Naive B cell (primary cell): ENCODE data around the gene SLC16A11. TPM values are rescaled to one million over a fixed set of nuclear protein-coding genes. Genes with fewer than 3 reads are reported as not detected.
"Not testable (repeated sequence)": the region's sequence is repeated elsewhere in the genome, so short reads cannot be mapped to it uniquely, and the experiment has no call there.

Experiments
- ATAC-seq, 2 donors: fragments of 150-1000 bp; cut with Tn5 transposase; 2 replicates each; pipeline ENCODE4 v1.10.0; 2021; ENCODE audit warnings: low read depth in 2 of 2, mild to moderate bottlenecking in 2 of 2, moderate library complexity in 2 of 2
- DNase-seq: peaks from one replicate; pipeline ENCODE4 v3.0.0; 2022
- H3K27ac Mint-ChIP-seq, 6 donors: one replicate each; pipeline ENCODE4 v1.8.0; 2020 to 2022; ENCODE audit warnings: mild to moderate bottlenecking in 6 of 6, mixed read lengths in 6 of 6, moderate library complexity in 5 of 6, inconsistent platforms in 2 of 6
- H3K27me3 Mint-ChIP-seq, 3 donors: one replicate each; pipeline ENCODE4 v1.8.0; 2021 to 2022; ENCODE audit warnings: mixed read lengths in 3 of 3, mild to moderate bottlenecking in 1 of 3
- H3K36me3 Mint-ChIP-seq, 2 donors: one replicate each; pipeline ENCODE4 v1.8.0; 2020 to 2022; ENCODE audit warnings: mixed read lengths in 2 of 2, inconsistent platforms in 1 of 2, mild to moderate bottlenecking in 1 of 2
- H3K4me1 Mint-ChIP-seq, 3 donors: one replicate each; pipeline ENCODE4 v1.8.0; 2020 to 2022; ENCODE audit warnings: mixed read lengths in 3 of 3, inconsistent platforms in 1 of 3, mild to moderate bottlenecking in 1 of 3, moderate library complexity in 1 of 3
- H3K4me3 Mint-ChIP-seq, 8 donors: one replicate each; pipeline ENCODE4 v1.8.0; 2020 to 2022; ENCODE audit warnings: mild to moderate bottlenecking in 8 of 8, mixed read lengths in 8 of 8, moderate library complexity in 8 of 8, inconsistent platforms in 2 of 8
- H3K9me3 Mint-ChIP-seq, 7 donors: one replicate each; pipeline ENCODE4 v1.8.0; 2020 to 2022; ENCODE audit warnings: mixed read lengths in 7 of 7, mild to moderate bottlenecking in 5 of 7, inconsistent platforms in 2 of 7, moderate library complexity in 1 of 7
- polyA plus RNA-seq, 6 donors: library from polyadenylated mRNA; unstranded; fragments of 300-500 nt; fragmentation: Illumina TruSeq; gene quantifications; one replicate each; pipeline ENCODE4 v1.2.3, GENCODE V29; 2021; ENCODE audit warnings: low read depth in 6 of 6

SLC16A11 gene, protein sequence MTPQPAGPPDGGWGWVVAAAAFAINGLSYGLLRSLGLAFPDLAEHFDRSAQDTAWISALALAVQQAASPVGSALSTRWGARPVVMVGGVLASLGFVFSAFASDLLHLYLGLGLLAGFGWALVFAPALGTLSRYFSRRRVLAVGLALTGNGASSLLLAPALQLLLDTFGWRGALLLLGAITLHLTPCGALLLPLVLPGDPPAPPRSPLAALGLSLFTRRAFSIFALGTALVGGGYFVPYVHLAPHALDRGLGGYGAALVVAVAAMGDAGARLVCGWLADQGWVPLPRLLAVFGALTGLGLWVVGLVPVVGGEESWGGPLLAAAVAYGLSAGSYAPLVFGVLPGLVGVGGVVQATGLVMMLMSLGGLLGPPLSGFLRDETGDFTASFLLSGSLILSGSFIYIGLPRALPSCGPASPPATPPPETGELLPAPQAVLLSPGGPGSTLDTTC
- 1 to 10 TPM in 5 of 6 donors, not detected in 1; 1.8 to 3.6 (median 2.3) TPM for polyA plus RNA-seq

DNA sequence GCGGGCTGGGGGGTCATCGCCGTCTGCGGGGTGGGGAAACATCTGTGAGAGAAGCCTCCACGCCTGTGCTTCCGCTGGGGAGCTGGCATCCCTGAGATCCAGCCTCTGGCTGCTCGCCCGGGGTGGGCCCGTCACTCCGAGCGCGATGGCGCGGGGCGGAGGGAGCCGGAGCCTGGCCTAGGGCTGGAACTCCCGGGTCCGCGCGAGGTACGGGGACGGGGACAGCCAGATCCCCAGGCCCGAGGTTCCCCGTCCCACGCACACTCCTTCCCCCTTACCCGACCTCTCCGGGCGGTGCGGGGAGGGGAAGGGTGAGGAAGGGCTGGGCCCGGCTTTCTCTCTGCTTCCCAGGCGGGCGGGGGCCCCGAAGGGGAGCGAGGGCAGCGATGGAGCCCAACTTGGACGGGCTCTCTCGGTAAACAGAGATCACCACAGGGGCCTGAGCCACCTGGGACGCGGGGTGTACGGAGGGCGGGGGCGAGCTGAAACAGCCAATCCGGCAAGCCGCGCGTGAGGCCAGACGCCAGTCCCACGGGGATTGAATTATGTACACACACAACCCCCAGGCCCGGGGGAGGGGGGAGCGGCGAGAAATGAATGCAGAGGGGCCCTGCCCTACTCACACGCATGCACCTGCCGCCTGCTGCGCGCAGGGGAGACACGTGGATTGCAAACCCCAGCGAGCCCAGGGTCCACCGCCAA is at the start of gene SLC16A11:
TSS of gene SLC16A11 (minus strand) at position 596 of the 702 bp plus-strand sequence. CDS start at position 17, 579 bp downstream.
- H3K27me3 Mint-ChIP-seq, result no peaks in the 10 kb centered on the region

DNA sequence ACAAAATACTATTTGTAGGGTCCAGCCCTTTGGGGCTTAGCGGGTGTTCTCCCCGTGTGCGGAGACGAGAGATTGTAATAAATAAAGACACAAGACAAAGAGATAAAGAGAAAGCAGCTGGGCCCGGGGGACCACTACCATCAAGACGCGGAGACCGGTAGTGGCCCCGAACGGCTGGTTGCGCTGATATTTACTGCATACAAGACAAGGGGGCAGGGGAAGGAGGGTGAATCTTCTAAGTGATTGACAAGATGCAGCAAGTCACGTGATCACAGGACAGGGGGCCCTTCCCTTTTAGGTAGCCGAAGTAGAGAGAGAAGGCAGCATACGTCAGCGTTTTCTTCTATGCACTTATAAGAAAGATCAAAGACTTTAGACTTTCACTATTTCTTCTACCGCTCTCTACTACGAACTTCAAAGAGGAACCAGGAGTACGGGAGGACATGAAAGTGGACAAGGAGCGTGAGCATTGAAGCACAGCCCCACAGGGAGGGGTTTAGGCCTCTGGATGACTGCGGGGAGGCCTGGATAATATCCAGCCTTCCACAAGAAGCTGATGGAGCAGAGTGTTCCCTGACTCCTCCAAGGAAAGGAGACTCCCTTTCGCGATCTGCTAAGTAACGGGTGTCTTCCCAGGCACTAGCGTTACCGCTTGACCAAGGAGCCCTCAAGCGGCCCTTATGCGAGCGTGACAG is 47.6 kb upstream of the SLC16A11 start:
- Mint-ChIP-seq H3K4me1 (peaks cover 27 to 34% (median 30%) of the 10 kb centered on the region in 3 donors), H3K27me3 (peaks cover 2 to 10% (median 6%) of the 10 kb centered on the region in 3 donors), H3K27ac (peak overlapping the region in 1 of 6 donors; percentile 71)
- DNase-seq, result peak; percentile 23
- ATAC-seq, H3K9me3 Mint-ChIP-seq, H3K36me3 Mint-ChIP-seq, H3K4me3 Mint-ChIP-seq: not testable (repeated sequence)

More for the DNA sequence above, at the start of gene SLC16A11:
- Mint-ChIP-seq H3K36me3 (no peaks in the 10 kb centered on the region), H3K9me3 (no peaks in the 10 kb centered on the region), H3K4me3 (peak within 1 kb of the TSS; percentile 74 to 91 (median 86)), H3K4me1 (peaks cover 46 to 52% (median 50%) of the 10 kb centered on the region in 3 donors), H3K27ac (peak within 1 kb of the TSS; percentile 39 to 89 (median 86))
- DNase-seq (peak; percentile 80), ATAC-seq (peak; percentile 32 to 45)

DNA sequence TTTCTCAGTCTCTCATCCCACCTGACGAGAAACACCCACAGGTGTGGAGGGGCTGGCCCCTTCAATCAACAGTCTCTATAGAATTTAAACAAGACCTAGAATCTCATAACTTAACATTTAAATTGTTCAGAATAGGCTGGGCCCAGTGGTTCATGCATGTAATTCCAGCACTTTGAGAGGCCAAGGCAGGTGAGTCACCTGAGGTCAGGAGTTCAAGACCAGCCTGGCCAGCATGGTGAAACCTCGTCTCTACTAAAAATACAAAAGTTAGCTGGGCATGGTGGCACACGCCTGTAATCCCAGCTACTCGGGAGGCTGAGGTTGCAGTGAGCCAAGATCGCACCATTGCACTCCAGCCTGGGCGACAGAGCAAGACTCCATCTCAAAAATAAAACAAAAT is 45.7 kb upstream of the SLC16A11 start:
- H3K9me3 Mint-ChIP-seq, H3K36me3 Mint-ChIP-seq, H3K27ac Mint-ChIP-seq, DNase-seq, H3K4me3 Mint-ChIP-seq, ATAC-seq: not testable (repeated sequence)
- Mint-ChIP-seq H3K4me1 (peaks cover 10 to 16% (median 12%) of the 10 kb centered on the region in 3 donors), H3K27me3 (peaks cover 9 to 21% (median 10%) of the 10 kb centered on the region in 3 donors)

DNA sequence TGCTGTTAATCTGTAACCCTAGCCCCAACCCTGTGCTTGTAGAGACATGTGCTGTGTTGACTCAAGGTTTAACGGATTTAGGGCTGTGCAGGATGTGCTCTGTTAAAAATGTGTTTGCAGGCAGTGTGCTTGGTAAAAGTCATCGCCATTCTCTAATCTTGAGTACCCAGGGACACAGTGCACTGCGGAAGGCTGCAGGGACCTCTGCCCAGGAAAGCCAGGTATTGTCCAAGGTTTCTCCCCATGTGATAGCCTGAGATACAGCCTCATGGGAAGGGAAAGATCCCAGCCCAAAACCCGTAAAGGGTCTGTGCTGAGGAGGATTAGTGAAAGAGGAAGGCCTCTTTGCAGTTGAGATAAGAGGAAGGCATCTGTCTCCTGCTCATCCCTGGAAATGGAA is 44.5 kb upstream of the SLC16A11 start:
- H3K4me3 Mint-ChIP-seq, H3K9me3 Mint-ChIP-seq, ATAC-seq, H3K36me3 Mint-ChIP-seq, DNase-seq, H3K27ac Mint-ChIP-seq: not testable (repeated sequence)
- peaks cover 16 to 30% (median 20%) of the 10 kb centered on the region in 3 donors for H3K27me3 Mint-ChIP-seq
- peaks cover 3 to 14% (median 5%) of the 10 kb centered on the region in 3 donors for H3K4me1 Mint-ChIP-seq

DNA sequence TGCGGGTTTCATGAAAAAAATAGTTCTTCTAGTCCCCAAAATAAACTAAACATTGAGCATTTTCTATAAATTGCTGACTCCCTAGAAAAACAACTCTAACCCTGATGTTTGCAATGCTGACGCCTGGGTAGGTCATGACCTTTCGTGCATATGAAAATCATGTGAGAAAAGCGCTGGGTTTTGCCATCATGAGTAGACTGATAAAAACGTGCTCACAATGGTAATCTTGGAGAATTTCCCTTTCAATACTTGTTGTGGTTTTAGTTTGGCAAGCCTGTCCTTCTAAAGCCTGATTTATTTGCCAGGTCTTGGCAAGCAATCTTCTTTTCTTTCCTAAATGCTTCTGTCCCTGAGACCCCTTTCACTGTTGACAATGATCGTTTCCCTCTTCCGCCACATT is 40.2 kb upstream of the SLC16A11 start:
- H3K27ac Mint-ChIP-seq, result no peak overlapping the region
- peaks cover 4 to 38% (median 9%) of the 10 kb centered on the region in 3 donors for H3K4me1 Mint-ChIP-seq

DNA sequence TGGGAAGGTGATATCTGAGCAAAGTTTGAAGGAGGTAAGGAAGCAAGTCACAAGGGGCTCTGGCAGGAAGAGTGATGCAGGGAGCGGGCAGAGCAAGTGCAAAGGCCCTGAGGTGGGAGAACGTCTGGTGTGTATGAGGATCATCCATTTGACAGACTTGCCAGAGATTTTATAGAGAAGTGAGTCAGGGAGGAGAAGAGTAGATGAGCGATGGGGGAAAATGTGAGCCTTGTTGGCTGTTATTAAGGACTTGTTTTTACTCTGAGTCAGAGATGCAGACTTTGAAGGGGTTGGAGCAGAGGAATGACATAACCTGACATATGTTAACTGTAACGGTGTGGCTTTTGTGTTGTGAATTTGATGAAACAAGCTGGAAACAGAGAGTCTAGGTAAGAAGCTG is 39.7 kb upstream of the SLC16A11 start:
- H3K27ac Mint-ChIP-seq, result peak overlapping the region in 1 of 6 donors; percentile 22
- no peak overlapping the region for H3K4me3 Mint-ChIP-seq
- no peak for ATAC-seq
- peaks cover 16 to 57% (median 32%) of the 10 kb centered on the region in 3 donors for H3K27me3 Mint-ChIP-seq
- no peak for DNase-seq
- peaks cover 4 to 38% (median 9%) of the 10 kb centered on the region in 3 donors for H3K4me1 Mint-ChIP-seq
- H3K36me3 Mint-ChIP-seq, result no peaks in the 10 kb centered on the region
- H3K9me3 Mint-ChIP-seq, result no peaks in the 10 kb centered on the region

More for the DNA sequence above, 40.2 kb upstream of the SLC16A11 start:
- Mint-ChIP-seq H3K4me3 (peak overlapping the region in 2 of 8 donors; percentile 2 to 59), H3K36me3 (no peaks in the 10 kb centered on the region), H3K9me3 (no peaks in the 10 kb centered on the region), H3K27me3 (peaks cover 16 to 52% (median 32%) of the 10 kb centered on the region in 3 donors)
- DNase-seq, result no peak
- ATAC-seq, result no peak

DNA sequence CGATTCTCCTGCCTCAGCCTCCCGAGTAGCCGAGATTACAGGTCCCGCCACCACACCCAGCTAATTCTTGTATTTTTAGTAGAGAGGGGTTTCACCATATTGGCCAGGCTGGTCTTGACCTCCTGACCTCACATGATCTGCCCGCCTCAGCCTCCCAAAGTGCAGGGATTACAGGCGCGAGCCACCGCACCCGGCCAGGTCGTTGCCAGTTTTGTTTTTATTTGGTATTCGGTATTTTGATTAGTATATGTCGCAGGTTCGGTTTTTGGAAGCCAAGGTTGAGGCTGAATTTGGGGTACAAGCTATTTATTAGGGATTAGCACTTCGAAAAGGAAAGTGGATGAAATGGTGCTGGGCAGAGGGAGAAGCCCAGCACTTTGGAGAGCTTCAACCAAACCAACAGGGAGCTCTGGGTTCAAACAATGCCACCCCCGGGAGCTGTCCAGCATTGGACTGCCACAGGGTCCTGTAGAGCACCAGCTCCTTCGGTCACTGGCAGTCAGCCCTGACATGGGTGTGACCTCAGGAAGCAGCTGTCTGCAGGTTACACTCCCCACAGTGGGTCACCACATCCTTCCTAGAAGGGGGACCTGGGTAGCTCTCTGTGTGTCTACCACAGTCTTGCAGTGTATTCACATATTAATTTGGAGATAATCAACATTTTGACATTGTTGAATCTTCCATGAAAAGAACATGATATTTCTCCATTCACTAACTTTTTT is 37.6 kb upstream of the SLC16A11 start:
- H3K4me1 Mint-ChIP-seq, result peaks cover 4 to 43% (median 9%) of the 10 kb centered on the region in 3 donors
- H3K9me3 Mint-ChIP-seq, result no peaks in the 10 kb centered on the region
- peaks cover 11 to 64% (median 44%) of the 10 kb centered on the region in 3 donors for H3K27me3 Mint-ChIP-seq
- DNase-seq, result peak; percentile 17
- ATAC-seq, result peak in 1 of 2 donors; percentile 27
- H3K4me3 Mint-ChIP-seq, result peak overlapping the region in 2 of 8 donors; percentile 16 to 59
- H3K36me3 Mint-ChIP-seq, result no peaks in the 10 kb centered on the region
- peak overlapping the region in 2 of 6 donors; percentile 56 to 91 for H3K27ac Mint-ChIP-seq

DNA sequence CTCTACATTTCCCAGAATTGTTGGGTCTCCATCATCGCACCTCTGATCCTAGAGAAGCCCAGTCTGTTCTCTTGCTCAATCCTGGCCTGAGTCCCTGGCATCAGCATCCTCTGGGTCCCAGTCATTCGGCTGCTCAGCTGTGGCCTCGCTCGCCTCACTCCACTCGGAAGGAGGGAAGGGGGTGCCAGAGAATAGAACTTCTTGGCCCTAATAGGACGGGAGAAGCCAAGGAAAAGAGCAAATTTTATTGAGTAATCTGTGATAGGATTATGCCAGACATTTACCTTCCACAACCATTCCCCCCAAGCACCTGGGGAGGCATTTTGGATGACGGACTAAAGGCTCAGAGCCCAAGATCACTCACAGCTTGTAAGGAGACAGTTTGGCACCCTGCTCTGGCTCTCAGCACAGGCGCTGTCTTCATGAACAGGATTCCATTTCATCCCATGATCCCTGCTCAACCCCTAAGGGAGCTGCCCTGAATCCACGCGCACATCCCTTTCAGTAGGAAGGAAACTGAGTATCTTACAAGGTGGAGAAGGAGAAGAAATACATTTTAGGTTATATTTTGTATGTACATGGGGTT is 36.7 kb upstream of the SLC16A11 start:
- no peak overlapping the region for H3K27ac Mint-ChIP-seq

DNA sequence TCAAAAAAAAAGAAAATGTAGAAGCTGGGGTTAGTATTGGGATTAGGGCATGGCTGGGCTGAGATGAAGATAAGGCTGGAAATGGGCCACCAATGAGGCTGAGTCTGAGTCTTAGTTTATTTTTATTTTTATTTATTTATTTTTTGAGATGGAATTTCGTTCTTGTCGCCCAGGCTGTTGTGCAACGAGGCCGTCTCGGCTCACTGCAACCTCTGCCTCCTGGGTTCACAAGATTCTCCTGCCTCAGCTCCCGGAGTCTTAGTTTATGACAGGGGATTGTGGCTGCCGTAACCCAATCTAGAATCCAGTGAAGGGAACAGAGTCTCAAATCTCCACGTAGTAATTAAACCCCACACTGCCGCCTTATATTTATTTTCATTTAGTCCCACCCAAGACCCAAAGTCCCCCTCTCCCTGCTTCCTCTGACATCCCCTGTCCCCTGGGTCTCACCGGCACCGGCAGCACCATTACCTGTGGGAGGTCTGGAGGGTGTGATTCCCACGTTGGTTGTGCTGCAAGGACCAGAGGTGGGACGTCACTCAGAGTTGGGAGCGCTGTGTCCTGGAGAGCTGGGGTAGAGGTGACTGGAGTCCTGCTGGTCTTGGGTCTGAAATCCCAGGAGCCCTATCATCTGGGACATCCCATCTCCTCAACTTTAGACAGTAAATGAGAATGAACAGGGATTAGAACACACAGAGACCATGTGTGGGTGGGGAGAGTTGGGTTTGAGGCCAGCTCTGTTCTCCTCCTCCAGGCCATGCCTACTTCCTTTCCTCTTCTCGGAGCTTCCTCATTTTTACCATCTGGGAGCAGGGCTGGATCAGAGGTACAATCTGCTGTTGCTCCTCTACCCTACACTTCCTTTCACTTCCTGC is 35.9 kb upstream of the SLC16A11 start, which contains the start of gene CLEC10A:
TSS of gene CLEC10A (minus strand) at position 671 of the 875 bp plus-strand sequence. CDS start 1,439 bp downstream, outside the sequence.
- DNase-seq (no peak), ATAC-seq (no peak)
- Mint-ChIP-seq H3K36me3 (no peaks in the 10 kb centered on the region), H3K4me1 (peaks cover 4 to 43% (median 9%) of the 10 kb centered on the region in 3 donors), H3K4me3 (peak within 1 kb of the TSS in 2 of 8 donors; percentile 12 to 59), H3K9me3 (no peaks in the 10 kb centered on the region), H3K27ac (peak within 1 kb of the TSS in 2 of 6 donors; percentile 29 to 84), H3K27me3 (peaks cover 6 to 56% (median 38%) of the 10 kb centered on the region in 3 donors)

More for the DNA sequence above, 36.7 kb upstream of the SLC16A11 start:
- no peaks in the 10 kb centered on the region for H3K36me3 Mint-ChIP-seq
- no peak overlapping the region for H3K4me3 Mint-ChIP-seq
- ATAC-seq (no peak), DNase-seq (no peak)
- no peaks in the 10 kb centered on the region for H3K9me3 Mint-ChIP-seq
- peaks cover 4 to 43% (median 9%) of the 10 kb centered on the region in 3 donors for H3K4me1 Mint-ChIP-seq
- peaks cover 6 to 57% (median 38%) of the 10 kb centered on the region in 3 donors for H3K27me3 Mint-ChIP-seq

DNA sequence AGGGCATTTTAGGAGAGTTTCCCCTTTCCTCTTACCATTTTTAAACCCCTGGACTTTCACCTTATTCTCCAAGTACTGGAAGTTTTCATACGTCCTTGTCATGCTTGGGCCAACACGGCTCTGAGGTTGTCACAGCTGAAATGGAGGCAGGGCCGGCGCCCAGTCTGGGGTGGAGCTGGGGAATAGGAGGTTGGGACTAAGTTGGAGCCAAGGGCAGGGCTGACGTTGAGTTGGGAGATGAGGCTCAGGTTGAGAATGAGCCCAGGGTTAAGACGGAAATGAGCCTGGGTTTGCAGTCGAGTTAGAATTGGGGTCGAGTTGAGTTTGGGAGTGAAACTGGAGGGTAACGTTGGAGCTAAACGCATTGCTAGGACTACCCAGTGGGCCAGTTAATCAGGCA is 34.8 kb upstream of the SLC16A11 start:
- Mint-ChIP-seq H3K9me3 (no peaks in the 10 kb centered on the region), H3K36me3 (no peaks in the 10 kb centered on the region), H3K4me1 (peaks cover 4 to 35% (median 4%) of the 10 kb centered on the region in 3 donors), H3K27me3 (peaks cover 0 to 47% (median 28%) of the 10 kb centered on the region in 3 donors), H3K27ac (peak overlapping the region in 2 of 6 donors; percentile 74 to 84), H3K4me3 (no peak overlapping the region)
- DNase-seq (no peak), ATAC-seq (no peak)

DNA sequence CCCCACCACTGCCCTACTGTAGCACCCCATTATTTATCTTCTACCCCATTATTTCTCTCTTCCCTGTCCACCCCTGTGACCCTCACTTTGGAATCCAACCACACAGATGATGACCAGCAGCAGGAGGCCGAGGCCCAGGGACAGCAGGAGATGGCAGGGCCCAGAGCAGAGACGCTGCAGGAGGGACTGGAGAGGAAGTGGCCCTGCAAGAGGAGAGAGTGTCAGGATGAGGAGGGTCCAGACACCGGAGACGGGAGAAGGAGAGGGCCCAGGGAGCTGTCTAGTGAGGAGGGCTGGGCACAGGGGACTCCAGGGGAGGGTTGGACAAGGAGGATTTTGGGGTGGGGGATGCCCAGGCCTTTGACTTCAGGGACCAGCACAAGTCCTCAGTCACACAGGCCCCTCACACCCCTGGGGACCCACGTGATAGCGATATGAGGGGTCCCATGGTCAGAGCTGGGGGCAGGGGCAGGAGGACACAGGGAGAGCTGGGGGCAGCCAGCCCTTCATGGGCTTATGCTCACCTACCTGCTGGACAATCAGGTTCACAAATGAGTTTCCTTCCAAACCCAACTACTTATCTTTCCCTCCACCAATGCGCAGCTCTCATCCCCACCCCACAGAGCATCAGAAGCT is 34.1 kb upstream of the SLC16A11 start:
- Mint-ChIP-seq H3K27me3 (peaks cover 0 to 40% (median 21%) of the 10 kb centered on the region in 3 donors), H3K27ac (peak overlapping the region in 1 of 6 donors; percentile 76)

More for the DNA sequence above, 34.1 kb upstream of the SLC16A11 start:
- Mint-ChIP-seq H3K36me3 (no peaks in the 10 kb centered on the region), H3K4me3 (no peak overlapping the region), H3K4me1 (peaks cover 4 to 34% (median 4%) of the 10 kb centered on the region in 3 donors), H3K9me3 (no peaks in the 10 kb centered on the region)
- ATAC-seq (no peak), DNase-seq (no peak)
